MM.1S (cell line): ENCODE data around the gene BMERB1.

Experiments used
- CTCF ChIP-seq: fragments of 300-600 bp; sonication (generic); IDR thresholded peaks from 2 replicates; pipeline ENCODE4 v1.5.1; 2016; ENCODE audit warnings: antibody characterized with exemption, low read length, mixed read lengths
- EZH2 ChIP-seq: fragments of 300-600 bp; sonication (generic); optimal IDR thresholded peaks from 2 replicates; pipeline ENCODE3; 2017; ENCODE audit warnings: low read depth, mild to moderate bottlenecking, antibody characterized with exemption, low read length, mixed read lengths

- TF ChIP-seq CTCF (no peak), EZH2 (no peak)
Observed at GRCh38 chr16:15509593-15510535, 75.5 kb downstream of the BMERB1 start.
